ENCODE results near the gene LHFPL4.

The LHFPL4 gene

DNA sequence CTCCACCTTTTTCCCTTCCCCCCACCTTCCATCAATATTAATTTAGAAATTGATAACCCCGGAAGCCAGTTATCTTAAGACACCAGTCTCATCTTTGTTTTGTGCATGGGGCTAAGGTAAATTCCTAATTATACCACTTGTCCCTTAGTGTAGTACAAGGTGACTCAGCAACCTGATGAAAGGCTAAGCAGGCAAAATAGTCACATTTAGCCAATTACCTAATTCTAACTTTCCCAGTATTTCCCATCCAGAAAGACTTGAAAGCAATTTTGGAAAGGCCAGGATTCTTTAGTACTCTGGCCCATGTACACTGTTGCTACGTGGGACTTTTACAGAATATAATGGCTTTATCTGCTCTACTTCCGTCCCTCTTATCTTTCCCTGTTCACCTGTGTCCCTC is 83.6 kb downstream of the LHFPL4 start:
- no peak for DNase-seq

DNA sequence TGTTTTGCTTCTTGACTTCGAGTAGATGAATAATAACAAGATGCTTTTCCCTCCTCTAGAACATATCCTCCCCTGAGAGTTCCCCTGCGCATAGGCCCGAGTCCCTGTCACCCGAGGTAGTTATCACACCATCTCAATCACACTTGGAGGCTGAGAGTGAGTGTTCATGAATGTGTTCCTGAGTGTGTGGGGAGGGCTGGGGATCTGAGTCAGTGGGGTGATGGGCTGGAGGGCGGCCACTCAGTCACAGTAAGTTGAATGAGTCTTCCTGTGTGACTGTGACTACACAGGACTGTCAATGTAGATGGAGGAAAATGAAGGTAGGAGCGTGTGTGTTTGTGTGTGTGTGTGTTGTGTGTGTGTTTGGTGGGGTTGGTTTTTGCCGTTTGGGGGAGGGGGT is 85.2 kb downstream of the LHFPL4 start:
- no peak for DNase-seq

GRCh38 chr3:9467451-9467850 is 86.2 kb downstream of the LHFPL4 start:
- no peak for DNase-seq

- DNase-seq: no peak
These were observed 98.0 kb downstream of the LHFPL4 start for GRCh38 chr3:9455596-9456131.

GRCh38 chr3:9452417-9452816 is 101.2 kb downstream of the LHFPL4 start:
- DNase-seq: no peak

- DNase-seq: no peak
These were observed 102.6 kb downstream of the LHFPL4 start for GRCh38 chr3:9450991-9451390.

DNA sequence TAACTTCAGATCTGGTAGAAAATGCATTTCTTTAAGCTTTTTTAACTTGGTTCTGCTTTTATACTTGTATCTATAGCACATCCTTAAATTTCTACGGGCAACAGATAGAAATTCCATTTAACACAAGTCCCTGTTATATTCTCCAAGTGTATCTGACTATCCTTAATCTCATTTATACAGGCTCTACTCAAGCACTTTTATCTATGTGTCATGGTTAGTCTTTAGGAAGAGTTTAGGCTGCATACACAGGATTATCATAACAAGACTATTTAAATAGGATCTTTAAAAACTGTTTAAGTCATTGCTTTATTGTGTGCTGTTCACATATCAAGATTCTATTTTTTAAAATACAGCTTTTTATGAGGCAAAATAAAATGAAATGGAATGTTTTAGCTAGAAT is 103.5 kb downstream of the LHFPL4 start:
- no peak for DNase-seq

GRCh38 chr3:9448643-9449042 is 105.0 kb downstream of the LHFPL4 start:
- DNase-seq: no peak

Measured in activated CD8-positive, alpha-beta memory T cell treated with anti-CD3 and anti-CD28 coated beads for 24 hours (primary cell).